GM21825 (cell line): Measurements from ENCODE around the gene LRRC15.

Experiments
- ATAC-seq: cut with Tn5 transposase; IDR thresholded peaks from one replicate; pipeline ENCODE4 v1.9.1; 2021; ENCODE audit warnings: mild to moderate bottlenecking, moderate library complexity; ENCODE audit not compliant: unreplicated experiment

Gene LRRC15

DNA sequence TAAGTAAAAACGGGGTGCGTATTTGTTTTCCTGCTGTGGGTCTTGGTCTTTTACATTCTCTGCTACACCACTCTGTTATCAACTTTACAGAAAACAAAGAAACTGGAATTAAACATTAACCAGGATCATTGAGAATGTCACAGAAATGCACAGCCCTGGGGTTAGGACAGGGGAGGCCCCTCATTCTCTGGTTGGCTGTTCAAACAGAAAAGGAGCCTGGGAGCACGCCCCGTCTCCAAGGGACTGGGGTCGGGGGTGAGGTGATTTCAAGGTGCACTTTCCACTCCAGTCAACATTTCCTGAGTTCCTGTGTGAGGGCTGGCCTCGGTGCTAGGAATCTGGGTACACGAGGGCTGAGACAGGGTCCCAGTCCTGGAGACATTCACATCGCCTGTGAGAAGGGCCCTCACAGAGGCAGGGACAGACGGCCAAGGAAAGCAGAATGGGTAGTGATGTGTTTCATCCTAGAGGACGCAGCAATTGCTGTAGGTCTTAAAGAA is 48.7 kb downstream of the LRRC15 start:
- ATAC-seq: no peak

GRCh38 chr3:194320100-194320499 is 49.4 kb downstream of the LRRC15 start:
- no peak for ATAC-seq

- no peak for ATAC-seq
Measured at GRCh38 chr3:194318511-194319161, 50.9 kb downstream of the LRRC15 start.

DNA sequence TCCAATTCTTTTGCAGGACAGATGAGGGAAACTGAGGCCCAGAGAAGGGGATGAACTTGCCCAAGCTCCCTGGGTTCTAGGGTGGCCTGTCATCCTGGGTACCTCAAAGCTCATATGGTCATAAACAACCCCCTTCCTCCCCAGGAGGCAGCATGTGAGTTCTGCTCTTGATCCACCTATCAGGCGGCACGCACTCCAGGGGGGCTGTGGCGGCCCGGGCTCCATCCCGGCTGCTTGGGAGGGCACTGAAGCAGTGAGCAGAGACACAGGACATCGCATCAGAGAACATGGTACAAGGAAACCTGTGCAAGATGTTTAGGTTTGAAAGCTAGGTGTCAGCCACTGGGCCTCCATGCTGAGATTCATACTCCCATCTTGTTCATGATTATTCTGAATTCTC is 52.6 kb downstream of the LRRC15 start:
- no peak for ATAC-seq

- peak; percentile 13 for ATAC-seq
Measured at GRCh38 chr3:194315965-194316361, 53.6 kb downstream of the LRRC15 start.

DNA sequence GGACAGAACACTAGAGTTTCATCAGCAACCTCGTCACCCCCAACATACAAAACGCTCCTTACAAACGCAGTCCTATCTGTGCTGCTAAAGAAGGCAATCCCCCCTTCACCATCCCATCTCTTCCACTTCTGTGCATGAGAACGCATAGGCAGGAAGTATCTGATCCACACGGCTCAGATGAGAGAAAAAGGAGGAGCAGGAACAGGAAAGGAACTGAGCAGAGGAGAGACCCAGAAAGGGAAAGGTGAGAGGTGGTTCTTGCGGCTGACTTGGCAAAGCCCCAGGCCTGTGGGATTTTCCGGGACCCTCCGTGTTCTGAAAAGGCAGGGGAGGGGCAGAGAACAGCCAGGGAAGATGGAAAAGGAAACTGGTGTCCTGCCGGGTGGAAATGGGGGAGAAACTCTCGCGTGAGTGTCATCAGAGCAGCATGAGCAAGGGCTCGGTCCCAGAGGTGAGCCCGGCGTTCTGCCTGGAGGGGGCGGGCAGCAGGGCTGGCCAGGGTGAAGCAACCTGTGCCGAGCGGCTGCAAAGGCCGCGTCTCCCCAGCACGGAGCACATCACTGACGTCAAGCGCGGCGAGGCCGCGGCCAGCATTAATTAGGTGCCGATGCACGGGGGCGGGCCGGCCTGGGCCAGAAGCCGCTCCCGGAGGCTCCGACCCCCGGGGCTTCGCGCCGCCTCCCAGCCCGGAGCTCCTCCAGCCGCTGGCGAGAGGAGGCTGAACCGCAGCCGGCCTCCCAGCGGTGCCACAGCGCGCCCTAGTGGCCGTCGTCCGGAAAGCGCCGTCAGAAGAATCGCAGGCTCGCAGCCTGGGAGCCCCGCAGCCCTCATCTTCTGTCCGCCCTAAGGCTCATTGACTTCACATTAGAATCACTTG is 54.2 kb downstream of the LRRC15 start:
- peak; percentile 83 for ATAC-seq

- ATAC-seq: no peak
Measured at GRCh38 chr3:194314388-194315068, 55.0 kb downstream of the LRRC15 start.

DNA sequence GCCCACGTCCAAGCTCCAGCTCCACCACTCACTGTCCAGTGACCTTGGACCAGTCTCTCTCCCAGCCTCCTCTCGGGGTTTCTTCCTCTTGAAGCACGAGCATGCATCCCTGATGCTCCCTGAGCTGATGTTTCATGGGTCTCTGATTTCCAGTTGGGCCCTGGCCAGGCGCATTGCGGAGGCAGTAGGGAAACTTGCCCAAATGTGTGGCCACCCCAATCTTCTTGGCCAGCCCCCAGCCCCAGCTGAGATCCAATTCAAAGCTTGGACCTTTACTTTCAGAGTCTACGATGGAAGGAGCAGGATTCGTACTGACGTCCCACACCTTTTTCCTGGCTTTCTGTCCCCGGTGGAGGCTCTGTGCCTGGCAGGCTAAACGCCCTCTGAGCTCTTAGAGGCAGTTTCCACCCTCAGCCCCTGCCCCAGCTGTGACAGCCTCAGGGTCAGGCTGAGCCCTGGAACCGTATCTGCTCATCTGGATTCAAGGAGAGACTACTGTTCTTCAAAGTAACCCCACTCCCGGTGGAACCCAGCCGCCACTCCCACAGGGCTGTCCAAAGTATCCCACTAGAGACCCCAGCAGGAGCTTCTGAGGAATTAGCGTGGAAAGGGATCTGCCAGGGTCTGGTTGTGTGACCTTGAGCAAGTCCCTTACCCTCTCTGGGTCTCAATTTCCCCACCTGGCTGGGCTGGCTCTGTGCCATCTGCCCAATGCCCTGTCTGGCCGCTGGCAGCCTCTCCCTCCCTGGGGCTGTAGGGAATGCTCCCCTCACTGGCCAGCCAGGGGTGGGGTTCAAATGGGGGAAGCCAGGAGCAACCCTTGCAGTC is 55.8 kb downstream of the LRRC15 start:
- no peak for ATAC-seq

- no peak for ATAC-seq
Measured at GRCh38 chr3:194312743-194313281, 56.7 kb downstream of the LRRC15 start.

- ATAC-seq: no peak
Measured at GRCh38 chr3:194312186-194312742, 57.3 kb downstream of the LRRC15 start.

GRCh38 chr3:194311000-194311399 is 58.5 kb downstream of the LRRC15 start:
- no peak for ATAC-seq

DNA sequence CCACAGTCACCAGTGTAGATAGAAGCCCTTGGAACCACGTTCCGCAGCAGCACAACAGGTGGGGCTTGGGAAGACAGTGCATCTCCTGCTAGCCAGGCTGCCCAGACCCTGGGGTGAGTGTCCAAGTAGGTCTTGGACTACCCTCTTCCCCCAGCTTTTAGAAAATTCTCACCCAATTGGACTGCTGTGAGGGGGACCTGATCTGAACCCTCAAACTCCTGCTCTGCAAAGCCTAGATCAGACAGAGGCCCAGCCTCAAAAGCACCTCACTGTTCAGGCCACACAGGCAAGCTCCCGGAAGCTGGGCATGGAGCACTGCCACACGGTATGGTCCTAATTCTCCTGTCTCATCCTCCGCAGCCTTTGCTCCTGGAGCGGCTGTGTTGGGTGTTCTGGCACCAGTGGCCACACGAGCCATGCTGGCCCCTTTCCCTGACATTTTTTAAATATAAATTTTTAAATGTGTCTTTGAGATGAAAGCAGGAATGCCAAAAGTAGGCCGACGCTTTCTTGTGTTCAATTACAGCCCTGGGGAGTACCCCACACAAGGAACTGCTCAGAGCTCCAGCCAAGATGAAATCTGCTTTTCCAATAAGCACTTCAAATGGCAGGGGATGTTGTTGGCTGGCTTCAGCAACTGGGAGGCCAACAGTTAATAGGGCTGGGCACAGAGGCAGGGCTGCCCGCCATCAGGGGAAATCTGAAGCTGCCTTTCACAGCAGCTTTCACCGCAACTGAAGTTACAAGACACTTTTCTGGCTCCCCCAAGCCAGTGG is 59.3 kb downstream of the LRRC15 start:
- ATAC-seq: no peak

- no peak for ATAC-seq
Measured at GRCh38 chr3:194308601-194309449, 60.7 kb downstream of the LRRC15 start.

DNA sequence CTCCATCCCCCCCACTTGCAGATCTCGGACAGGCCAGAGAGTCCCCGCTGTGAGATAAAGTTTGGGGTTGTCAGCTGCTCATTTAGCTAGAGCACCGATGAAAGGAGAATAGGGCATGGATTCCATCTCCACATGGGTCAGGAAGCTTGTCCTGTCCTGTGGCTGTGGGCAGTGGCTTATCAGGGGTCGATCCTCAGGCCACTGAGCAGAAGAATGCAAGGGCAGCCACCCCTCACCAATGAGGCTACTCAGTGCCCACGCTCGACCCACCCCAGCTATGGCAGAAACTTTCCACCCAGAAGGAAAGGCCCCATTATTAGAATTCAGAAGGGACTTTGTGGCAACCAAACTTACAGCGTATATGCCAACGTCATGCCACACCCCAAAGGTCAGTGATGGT is 61.7 kb downstream of the LRRC15 start:
- ATAC-seq: no peak

DNA sequence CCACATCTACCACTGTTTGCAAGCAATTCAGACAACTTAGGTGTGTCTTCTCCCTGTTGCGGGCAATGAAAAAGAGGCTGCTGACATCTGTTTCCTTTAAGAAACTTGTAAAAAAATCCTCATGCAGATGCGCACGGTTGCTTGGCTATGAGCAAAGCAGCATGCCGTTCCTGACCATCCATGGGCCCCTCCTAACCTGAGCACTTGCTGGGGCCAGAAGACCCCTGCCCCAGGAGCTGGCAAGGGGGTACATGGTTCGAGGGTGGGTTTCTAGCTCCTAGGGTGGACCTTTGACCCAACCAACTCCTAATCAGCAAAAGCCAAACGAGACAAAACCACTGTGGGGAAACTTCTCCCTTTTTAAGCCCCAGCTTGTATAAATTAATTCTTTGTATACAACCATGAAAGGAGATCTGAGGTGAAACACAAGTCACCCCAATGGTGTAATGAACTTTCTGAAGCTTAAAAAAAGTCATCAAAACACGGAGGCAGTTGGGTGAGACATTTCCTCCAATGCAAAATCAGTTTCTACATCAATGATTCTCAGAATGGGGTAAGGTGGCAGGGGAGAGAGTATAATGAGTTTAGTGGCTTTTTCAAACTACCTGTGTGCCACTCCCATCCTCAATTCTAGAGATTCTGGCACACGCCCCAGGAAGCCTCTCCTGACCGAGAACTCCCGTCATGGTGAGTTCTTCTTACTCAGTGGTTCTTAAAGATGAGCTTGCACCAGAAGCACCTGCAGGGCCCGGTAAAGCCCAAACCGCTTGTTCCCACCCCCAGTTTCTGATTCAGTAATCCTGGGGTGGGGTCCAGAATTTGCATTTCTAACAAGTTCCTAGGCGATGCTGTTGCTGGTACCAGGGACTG is 62.5 kb downstream of the LRRC15 start:
- peak; percentile 44 for ATAC-seq

- peak; percentile 54 for ATAC-seq
Measured at GRCh38 chr3:194306109-194306686, 63.3 kb downstream of the LRRC15 start.
